CD4-positive, alpha-beta T cell treated with Interleukin-6 at 100 ng/mL for 8 hours (primary cell): ENCODE data around the gene MARCHF10.
"Not testable (repeated sequence)": the region's sequence is repeated elsewhere in the genome, so short reads cannot be mapped to it uniquely, and the experiment has no call there.

Experiments used
- DNase-seq: peaks from one replicate; pipeline ENCODE4 v3.0.0-alpha.2; 2020; ENCODE audit warnings: mixed read lengths, low spot score

The MARCHF10 gene

GRCh38 chr17:62790564-62790986 lies 17.5 kb downstream of the MARCHF10 start:
- DNase-seq = no peak

GRCh38 chr17:62787366-62787765 lies 20.7 kb downstream of the MARCHF10 start:
- DNase-seq = no peak

GRCh38 chr17:62786646-62787045 lies 21.5 kb downstream of the MARCHF10 start:
- no peak for DNase-seq

- DNase-seq = not testable (repeated sequence)
Measured at GRCh38 chr17:62785983-62786382, 22.1 kb downstream of the MARCHF10 start.

- DNase-seq = no peak
Measured at GRCh38 chr17:62782730-62783270, 25.3 kb downstream of the MARCHF10 start.

- no peak for DNase-seq
Measured at GRCh38 chr17:62781831-62782251, 26.3 kb downstream of the MARCHF10 start.

GRCh38 chr17:62781356-62781755 lies 26.8 kb downstream of the MARCHF10 start:
- no peak for DNase-seq

GRCh38 chr17:62780951-62781350 lies 27.2 kb downstream of the MARCHF10 start:
- DNase-seq = no peak

- DNase-seq = no peak
Measured at GRCh38 chr17:62780269-62780668, 27.8 kb downstream of the MARCHF10 start.

- DNase-seq = no peak
Measured at GRCh38 chr17:62778990-62779681, 29.0 kb downstream of the MARCHF10 start.

- DNase-seq = no peak
Measured at GRCh38 chr17:62775876-62776275, 32.2 kb downstream of the MARCHF10 start.

GRCh38 chr17:62774338-62774737 lies 33.8 kb downstream of the MARCHF10 start:
- no peak for DNase-seq

GRCh38 chr17:62767997-62768396 lies 40.1 kb downstream of the MARCHF10 start:
- DNase-seq = no peak

GRCh38 chr17:62765351-62765750 lies 42.8 kb downstream of the MARCHF10 start:
- DNase-seq = no peak

GRCh38 chr17:62763891-62764600 lies 44.1 kb downstream of the MARCHF10 start:
- DNase-seq = no peak

GRCh38 chr17:62761884-62762283 lies 46.2 kb downstream of the MARCHF10 start:
- DNase-seq = no peak

GRCh38 chr17:62760945-62761267 lies 47.2 kb downstream of the MARCHF10 start:
- DNase-seq = no peak

- no peak for DNase-seq
Measured at GRCh38 chr17:62760059-62760944, 47.8 kb downstream of the MARCHF10 start.

- DNase-seq = no peak
Measured at GRCh38 chr17:62757500-62757951, 50.6 kb downstream of the MARCHF10 start.

- no peak for DNase-seq
Measured at GRCh38 chr17:62756198-62756597, 51.9 kb downstream of the MARCHF10 start.

GRCh38 chr17:62755141-62755851 lies 52.8 kb downstream of the MARCHF10 start:
- no peak for DNase-seq

- no peak for DNase-seq
Measured at GRCh38 chr17:62754631-62755030, 53.5 kb downstream of the MARCHF10 start.
